GM13976 (cell line): Measurements from ENCODE around the gene HOXA9.
A peak's percentile ranks its signal among the peaks of the same experiment; 100 is the strongest.

Experiments used
- DNase-seq: peaks from one replicate; pipeline ENCODE4 v3.0.0; 2012; ENCODE audit warnings: low spot score
- CTCF ChIP-seq: IDR thresholded peaks from 2 replicates; pipeline ENCODE4 v1.5.1; 2012; ENCODE audit warnings: borderline replicate concordance, mild to moderate bottlenecking; ENCODE audit not compliant: insufficient read depth; ENCODE audit errors: extremely low read depth, missing control alignments, control extremely low read depth
- in situ Hi-C: fragments of 300-500 bp; cut with MboI; formaldehyde crosslinking; loops from one replicate; pipeline ENCODE4 v1.12.0; 2022; ENCODE audit warnings: low sequenced_read_pairs, mixed read lengths, inconsistent platforms; ENCODE audit not compliant: unreplicated experiment

HOXA9 gene

GRCh38 chr7:27211084-27211446 lies 45.7 kb upstream of the HOXA9 start:
- no peak for DNase-seq
- in situ Hi-C loops, result loop anchor here (25.0 kb wide), 1 partner anchor 576 kb away; no protein-coding TSS in a partner anchor
- TF ChIP-seq CTCF, result no peak

GRCh38 chr7:27210441-27211083 lies 45.2 kb upstream of the HOXA9 start:
- in situ Hi-C loops, result loop anchor here (25.0 kb wide), 1 partner anchor 577 kb away; no protein-coding TSS in a partner anchor
- peak; percentile 75 for TF ChIP-seq CTCF
- DNase-seq, result peak; percentile 79

- in situ Hi-C loops, result loop anchor here (10.0 to 25.0 kb wide), 2 partner anchors 375 to 577 kb away; no protein-coding TSS in a partner anchor
- TF ChIP-seq CTCF, result no peak
- no peak for DNase-seq
Observed at GRCh38 chr7:27209933-27210440, 44.6 kb upstream of the HOXA9 start.

- no peak for TF ChIP-seq CTCF
- DNase-seq, result no peak
- in situ Hi-C loops, result loop anchor here (10.0 to 25.0 kb wide), 2 partner anchors 376 to 578 kb away; no protein-coding TSS in a partner anchor
Observed at GRCh38 chr7:27208998-27209397, 43.7 kb upstream of the HOXA9 start.

GRCh38 chr7:27207348-27207985 lies 42.1 kb upstream of the HOXA9 start:
- no peak for DNase-seq
- in situ Hi-C loops, result loop anchor here (10.0 to 25.0 kb wide), 2 partner anchors 377 to 580 kb away; no protein-coding TSS in a partner anchor
- no peak for TF ChIP-seq CTCF

GRCh38 chr7:27205325-27206280 lies 40.3 kb upstream of the HOXA9 start:
- DNase-seq, result no peak
- TF ChIP-seq CTCF, result no peak
- in situ Hi-C loops, result loop anchor here (10.0 to 25.0 kb wide), 2 partner anchors 379 to 582 kb away; no protein-coding TSS in a partner anchor
